T-cell (primary cell): ENCODE results near the gene ZNF133. TPM values are rescaled to one million over a fixed set of nuclear protein-coding genes. Genes with fewer than 3 reads are reported as not detected.

Experiments
- ATAC-seq, 4 experiments: fragments of 200-7000 bp in 3 of 4; fragments of 150-1000 bp in 1 of 4; cut with Tn5 transposase; replicated peaks in 1 of 4; 1 replicate in 3 of 4; 2 replicates in 1 of 4; pipeline ENCODE4 v1.10.0; 2021; ENCODE audit warnings: moderate library complexity in 3 of 4, mild to moderate bottlenecking in 2 of 4, moderate number of reproducible peaks in 1 of 4
- CTCF ChIA-PET, 2 donors: fragments of 300-600 bp; sonication (Branson Sonifier 250); formaldehyde crosslinking; loops; one replicate each; lab custom pipeline; 2022; ENCODE audit warnings: antibody characterized with exemption in 2 of 2; lab: Charles Lee
- POLR2A ChIA-PET, 2 donors: fragments of 300-600 bp; sonication (Branson Sonifier 250); formaldehyde crosslinking; loops; one replicate each; lab custom pipeline; 2022; ENCODE audit warnings: antibody characterized with exemption in 2 of 2; lab: Charles Lee
- DNase-seq, 35 experiments: peaks; one replicate each; pipeline versions ENCODE4 v3.0.0 to v3.0.0-alpha.2; 2013 to 2023
- H3K27ac ChIP-seq: one replicate; pipeline ENCODE4 v1.5.1; 2013; ENCODE audit warnings: low read length
- H3K27me3 ChIP-seq, 2 experiments: replicated peaks in 1 of 2; 1 replicate in 1 of 2; 2 replicates in 1 of 2; pipeline versions ENCODE4 v1.6.1 to v1.7.0; 2013; ENCODE audit warnings: low read length in 1 of 2, mixed read lengths in 1 of 2; ENCODE audit not compliant: control insufficient read depth in 2 of 2, insufficient read depth in 2 of 2; ENCODE audit errors: extremely low read depth in 1 of 2
- H3K36me3 ChIP-seq, 2 donors: 1 replicate in 1 of 2; 2 replicates in 1 of 2; pipeline versions ENCODE4 v1.6.1 to v1.7.0; 2013; ENCODE audit warnings: low read length in 1 of 2; ENCODE audit not compliant: control insufficient read depth in 2 of 2, insufficient read depth in 1 of 2; ENCODE audit errors: extremely low read depth in 1 of 2
- H3K4me1 ChIP-seq, 2 experiments: 1 replicate in 1 of 2; 2 replicates in 1 of 2; pipeline versions ENCODE4 v1.6.1 to v1.7.0; 2013; ENCODE audit warnings: low read length in 2 of 2, mixed read lengths in 1 of 2; ENCODE audit not compliant: insufficient read depth in 2 of 2, control insufficient read depth in 1 of 2; ENCODE audit errors: extremely low read depth in 1 of 2
- H3K4me3 ChIP-seq, 2 donors: 1 replicate in 1 of 2; 2 replicates in 1 of 2; pipeline versions ENCODE4 v1.5.1 to v1.7.0; 2013; ENCODE audit warnings: mild to moderate bottlenecking in 2 of 2, low read length in 1 of 2, moderate library complexity in 1 of 2; ENCODE audit not compliant: control insufficient read depth in 1 of 2; ENCODE audit errors: extremely low read depth in 1 of 2
- H3K9me3 ChIP-seq: 2 replicates; pipeline ENCODE4 v1.7.0; 2013
- H3K27ac Mint-ChIP-seq, 2 donors: one replicate each; pipeline ENCODE4 v1.8.0; 2020 to 2021; ENCODE audit warnings: mild to moderate bottlenecking in 2 of 2, mixed read lengths in 2 of 2
- H3K27me3 Mint-ChIP-seq, 2 donors: one replicate each; pipeline ENCODE4 v1.8.0; 2021 to 2022; ENCODE audit warnings: mixed read lengths in 2 of 2
- H3K36me3 Mint-ChIP-seq: one replicate; pipeline ENCODE4 v1.8.0; 2021; ENCODE audit warnings: mixed read lengths
- H3K4me1 Mint-ChIP-seq, 3 donors: one replicate each; pipeline ENCODE4 v1.8.0; 2020 to 2022; ENCODE audit warnings: mixed read lengths in 3 of 3, mild to moderate bottlenecking in 1 of 3
- H3K4me3 Mint-ChIP-seq, 3 donors: one replicate each; pipeline ENCODE4 v1.8.0; 2020 to 2022; ENCODE audit warnings: mild to moderate bottlenecking in 3 of 3, mixed read lengths in 3 of 3, moderate library complexity in 3 of 3
- H3K9me3 Mint-ChIP-seq, 3 donors: one replicate each; pipeline ENCODE4 v1.8.0; 2020 to 2022; ENCODE audit warnings: mixed read lengths in 3 of 3
- WGBS: methylation state at CpG from one replicate; pipeline ENCODE4 v1.1.5; 2013; ENCODE audit warnings: missing lambda C conversion rate; ENCODE audit not compliant: insufficient coverage; 5-methylcytosine and 5-hydroxymethylcytosine counted together
- total RNA-seq, 35 experiments: library from RNA in 6 of 35; stranded (reverse) in 6 of 35; fragments of 120-200 nt in 1 of 35; gene quantifications; one replicate each; pipeline versions ENCODE4 v1.2.1 to v1.2.4 and lab custom pipeline; 2013 to 2026

ZNF133 gene
- total RNA-seq, 5 donors from 2014 or later (not counting 1 experiment from before 2014, with no cell fraction given): 6.8 to 14.6 (median 9.0) TPM

DNA sequence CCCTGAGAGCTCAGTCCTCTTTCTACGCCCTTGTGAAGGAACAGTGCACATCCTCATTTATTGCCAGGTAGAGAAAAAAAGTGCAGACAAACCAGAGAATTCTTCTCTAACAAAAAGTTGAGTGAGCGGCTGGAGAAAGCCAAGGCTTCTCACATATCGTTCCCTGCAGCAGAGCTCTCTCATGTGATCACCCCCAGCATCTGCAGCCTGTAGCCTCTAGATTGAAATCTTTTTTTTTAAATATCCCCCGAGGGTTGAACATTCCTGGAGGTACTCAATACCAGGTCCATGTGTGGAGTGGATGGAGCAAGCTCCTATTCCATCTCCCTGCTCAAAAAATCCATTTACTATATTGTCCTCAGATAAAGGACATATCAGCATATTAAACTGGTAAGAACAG lies 22.9 kb upstream of the ZNF133 start:
- CTCF ChIA-PET: interaction anchor here in 1 of 2 donors (0.7 kb wide), 1 partner anchor 354 kb away, joined by 3 read pairs; no protein-coding TSS in a partner anchor
- WGBS: no CpG with 5 or more reads among the region's 4 CpGs
- no peak overlapping the region for H3K4me3 ChIP-seq
- no peak for DNase-seq
- peaks cover 5 to 13% of the 10 kb centered on the region in 2 experiments for H3K27me3 ChIP-seq
- Mint-ChIP-seq H3K9me3 (no peaks in the 10 kb centered on the region), H3K27ac (no peak overlapping the region), H3K36me3 (no peaks in the 10 kb centered on the region), H3K4me3 (no peak overlapping the region), H3K4me1 (no peaks in the 10 kb centered on the region), H3K27me3 (peaks cover 12% of the 10 kb centered on the region in 2 donors)
- no peak overlapping the region for H3K27ac ChIP-seq
- H3K9me3 ChIP-seq: no peaks in the 10 kb centered on the region
- no peak for ATAC-seq
- no peaks in the 10 kb centered on the region for H3K36me3 ChIP-seq
- POLR2A ChIA-PET: interaction anchor here in 1 of 2 donors (0.7 kb wide), 1 partner anchor 342 kb away, joined by 4 read pairs; no protein-coding TSS in a partner anchor
- no peaks in the 10 kb centered on the region for H3K4me1 ChIP-seq

DNA sequence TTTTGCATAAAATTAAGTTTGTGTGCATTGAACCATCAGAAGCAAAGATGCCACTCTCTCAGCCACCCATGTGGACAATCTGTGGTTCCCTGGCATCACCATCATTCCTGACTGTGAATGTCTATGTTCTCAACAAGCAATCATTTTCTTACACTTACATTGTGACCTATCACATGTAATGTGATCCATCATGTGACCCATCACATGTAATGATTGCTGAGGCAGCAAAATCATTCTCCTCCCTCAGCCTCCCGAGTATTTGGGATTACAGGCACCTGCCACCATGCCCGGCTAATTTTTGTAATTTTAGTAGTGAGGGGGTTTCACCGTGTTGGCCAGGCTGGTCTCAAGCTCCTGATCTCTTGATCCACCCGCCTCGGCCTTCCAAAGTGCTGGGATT lies 22.0 kb upstream of the ZNF133 start:
- CTCF ChIA-PET: no interaction called here
- H3K4me1 Mint-ChIP-seq: no peaks in the 10 kb centered on the region
- no peaks in the 10 kb centered on the region for H3K36me3 Mint-ChIP-seq

DNA sequence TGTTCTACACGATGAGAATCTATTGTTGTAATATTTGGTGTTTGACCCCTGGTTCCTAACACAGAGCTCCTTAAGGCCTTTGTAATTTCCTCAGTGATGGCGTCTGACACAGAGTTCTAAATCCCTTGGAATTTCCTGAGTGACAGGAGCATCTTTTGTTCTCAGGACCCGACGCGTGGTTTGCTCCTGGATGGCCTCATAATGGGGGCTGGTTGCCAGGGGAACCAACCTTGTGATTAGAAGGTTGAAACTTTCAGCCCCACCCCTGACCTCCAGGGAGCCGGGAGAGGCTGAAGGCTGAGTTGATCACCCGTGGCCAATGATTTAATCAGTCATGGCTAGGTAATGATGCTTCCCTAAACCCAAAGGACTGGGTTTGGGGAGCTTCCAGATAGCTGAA lies 20.5 kb upstream of the ZNF133 start:
- no peak for ATAC-seq
- Histone ChIP-seq H3K27ac (no peak overlapping the region), H3K27me3 (peaks cover 5 to 10% of the 10 kb centered on the region in 2 experiments), H3K9me3 (no peaks in the 10 kb centered on the region), H3K4me3 (no peak overlapping the region), H3K36me3 (no peaks in the 10 kb centered on the region), H3K4me1 (no peaks in the 10 kb centered on the region)
- Mint-ChIP-seq H3K9me3 (no peaks in the 10 kb centered on the region), H3K27me3 (peaks cover 19 to 20% of the 10 kb centered on the region in 2 donors), H3K4me3 (no peak overlapping the region), H3K36me3 (no peaks in the 10 kb centered on the region), H3K4me1 (no peaks in the 10 kb centered on the region), H3K27ac (no peak overlapping the region)
- CTCF ChIA-PET: interaction anchor here (0.6 to 1.9 kb wide), 2 partner anchors 8 to 39 kb away, joined by 3 to 5 read pairs; no protein-coding TSS in a partner anchor
- no CpG with 5 or more reads among the region's 7 CpGs for WGBS
- POLR2A ChIA-PET: no interaction called here
- no peak for DNase-seq

More for the DNA sequence above, 22.0 kb upstream of the ZNF133 start:
- Histone ChIP-seq H3K27ac (no peak overlapping the region), H3K4me1 (no peaks in the 10 kb centered on the region), H3K36me3 (no peaks in the 10 kb centered on the region), H3K9me3 (no peaks in the 10 kb centered on the region), H3K27me3 (peaks cover 5 to 10% of the 10 kb centered on the region in 2 experiments), H3K4me3 (no peak overlapping the region)
- ATAC-seq: no peak
- H3K27ac Mint-ChIP-seq: no peak overlapping the region
- H3K4me3 Mint-ChIP-seq: no peak overlapping the region
- no peaks in the 10 kb centered on the region for H3K9me3 Mint-ChIP-seq
- POLR2A ChIA-PET: no interaction called here
- WGBS: no CpG with 5 or more reads among the region's 5 CpGs
- no peak for DNase-seq
- H3K27me3 Mint-ChIP-seq: peaks cover 12 to 15% of the 10 kb centered on the region in 2 donors

DNA sequence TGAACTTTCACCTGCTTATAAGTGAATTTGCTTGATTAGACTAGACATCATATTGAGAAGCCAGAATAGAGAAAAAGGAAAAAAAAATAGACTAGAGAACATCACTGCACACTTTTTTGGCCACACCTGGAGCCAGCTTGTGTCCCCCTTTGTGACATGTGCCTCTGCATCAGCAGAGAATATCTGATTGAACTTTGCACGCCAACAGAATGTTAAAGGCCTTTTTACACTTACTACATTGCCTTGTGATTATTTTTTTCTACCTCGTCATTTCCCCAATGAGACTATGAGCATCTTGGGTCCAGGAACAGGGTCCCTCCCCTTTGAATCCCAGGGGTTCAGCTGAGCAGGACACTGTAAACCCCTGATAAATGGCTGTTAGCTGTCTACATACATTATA lies 17.2 kb upstream of the ZNF133 start:
- Mint-ChIP-seq H3K27me3 (peaks cover 24 to 32% of the 10 kb centered on the region in 2 donors), H3K9me3 (no peaks in the 10 kb centered on the region), H3K27ac (no peak overlapping the region), H3K4me3 (no peak overlapping the region), H3K4me1 (no peaks in the 10 kb centered on the region), H3K36me3 (no peaks in the 10 kb centered on the region)
- H3K9me3 ChIP-seq: no peaks in the 10 kb centered on the region
- no peaks in the 10 kb centered on the region for H3K4me1 ChIP-seq
- no peaks in the 10 kb centered on the region for H3K36me3 ChIP-seq
- H3K4me3 ChIP-seq: no peak overlapping the region
- 88% methylated on average over 2 of the region's 2 CpGs for WGBS
- H3K27ac ChIP-seq: no peak overlapping the region
- no peak for ATAC-seq
- H3K27me3 ChIP-seq: peaks cover 10% of the 10 kb centered on the region in 2 experiments
- POLR2A ChIA-PET: no interaction called here
- CTCF ChIA-PET: no interaction called here
- no peak for DNase-seq

DNA sequence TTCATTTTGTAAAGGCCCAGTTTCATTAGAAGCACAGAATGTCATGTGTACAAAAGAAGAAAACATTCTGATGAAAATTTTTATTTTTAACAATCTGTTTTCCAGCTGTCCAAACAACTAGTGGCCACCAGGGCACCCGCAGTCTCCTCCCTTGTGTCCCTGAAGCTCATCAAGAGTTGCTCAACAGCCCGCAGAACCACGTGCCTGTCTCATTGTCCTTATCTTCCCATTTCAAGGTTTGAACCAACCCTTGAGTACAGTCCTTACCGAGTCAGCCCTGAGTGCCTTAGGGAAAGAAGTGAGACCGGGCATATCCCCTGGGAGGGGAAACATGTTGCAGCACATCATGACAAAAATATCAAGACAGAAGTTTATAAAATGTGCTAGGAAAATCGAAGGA lies 15.9 kb upstream of the ZNF133 start:
- Mint-ChIP-seq H3K4me3 (no peak overlapping the region), H3K4me1 (peaks cover 0 to 3% (median 0%) of the 10 kb centered on the region in 3 donors), H3K27me3 (peaks cover 26 to 29% of the 10 kb centered on the region in 2 donors), H3K27ac (no peak overlapping the region), H3K9me3 (no peaks in the 10 kb centered on the region), H3K36me3 (no peaks in the 10 kb centered on the region)
- 77% methylated on average over 5 of the region's 6 CpGs for WGBS
- no peak for ATAC-seq
- POLR2A ChIA-PET: no interaction called here
- no peak overlapping the region for H3K4me3 ChIP-seq
- CTCF ChIA-PET: no interaction called here
- no peaks in the 10 kb centered on the region for H3K36me3 ChIP-seq
- no peak overlapping the region for H3K27ac ChIP-seq
- H3K9me3 ChIP-seq: no peaks in the 10 kb centered on the region
- H3K4me1 ChIP-seq: no peaks in the 10 kb centered on the region
- H3K27me3 ChIP-seq: peaks cover 10 to 14% of the 10 kb centered on the region in 2 experiments
- DNase-seq: no peak

DNA sequence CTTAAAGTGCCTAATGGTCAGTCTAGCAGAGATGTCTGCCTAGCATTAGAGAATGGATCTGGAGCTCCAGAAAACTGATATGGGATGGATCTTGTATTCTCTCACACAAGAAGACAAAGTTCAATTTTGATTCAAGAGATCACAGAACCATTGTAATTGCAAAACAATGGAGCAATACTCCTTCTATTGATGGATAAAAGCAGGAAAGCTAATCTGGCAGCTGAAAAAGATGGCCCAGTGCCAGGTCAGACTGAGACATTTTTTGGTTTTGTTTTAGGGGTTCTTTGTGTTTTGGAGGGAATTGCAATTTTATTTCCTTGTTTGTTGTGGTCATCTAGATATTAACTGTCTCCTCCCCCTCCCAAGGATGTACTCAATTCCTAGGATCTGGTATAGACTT lies 14.6 kb upstream of the ZNF133 start:
- Mint-ChIP-seq H3K9me3 (no peaks in the 10 kb centered on the region), H3K36me3 (no peaks in the 10 kb centered on the region), H3K27ac (no peak overlapping the region), H3K27me3 (peaks cover 25 to 30% of the 10 kb centered on the region in 2 donors), H3K4me3 (no peak overlapping the region), H3K4me1 (peaks cover 0 to 3% (median 0%) of the 10 kb centered on the region in 3 donors)
- POLR2A ChIA-PET: no interaction called here
- H3K27ac ChIP-seq: no peak overlapping the region
- peaks cover 7 to 10% of the 10 kb centered on the region in 2 experiments for H3K27me3 ChIP-seq
- DNase-seq (no peak), ATAC-seq (no peak)
- H3K4me1 ChIP-seq: no peaks in the 10 kb centered on the region
- CTCF ChIA-PET: no interaction called here
- H3K36me3 ChIP-seq: no peaks in the 10 kb centered on the region
- H3K9me3 ChIP-seq: no peaks in the 10 kb centered on the region
- H3K4me3 ChIP-seq: no peak overlapping the region
